ENCODE data around the gene ZNF143.

The ZNF143 gene

GRCh38 chr11:9562716-9563115 lies 101.9 kb downstream of the ZNF143 start:
- Histone ChIP-seq H3K9me3 (ENCODE audit: severe bottlenecking) (peaks cover 11% of the 10 kb centered on the region), H3K27me3 (ENCODE audit: insufficient read depth, low read depth, severe bottlenecking) (no peaks in the 10 kb centered on the region), H3K27ac (no peak overlapping the region), H3K36me3 (no peaks in the 10 kb centered on the region), H3K4me3 (ENCODE audit: low read depth, low read length) (no peak overlapping the region)
- no peak for TF ChIP-seq CTCF (IDR thresholded peaks at IDR 0.05; ENCODE audit: low read depth, low read length)
- DNase-seq: no peak

GRCh38 chr11:9563196-9563730 lies 102.5 kb downstream of the ZNF143 start:
- Histone ChIP-seq H3K9me3 (ENCODE audit: severe bottlenecking) (peaks cover 11% of the 10 kb centered on the region), H3K36me3 (no peaks in the 10 kb centered on the region), H3K27ac (no peak overlapping the region), H3K27me3 (ENCODE audit: insufficient read depth, low read depth, severe bottlenecking) (no peaks in the 10 kb centered on the region), H3K4me3 (ENCODE audit: low read depth, low read length) (no peak overlapping the region)
- no peak for TF ChIP-seq CTCF (IDR thresholded peaks at IDR 0.05; ENCODE audit: low read depth, low read length)
- no peak for DNase-seq

GRCh38 chr11:9565822-9566560 lies 105.2 kb downstream of the ZNF143 start:
- no peak for TF ChIP-seq CTCF (IDR thresholded peaks at IDR 0.05; ENCODE audit: low read depth, low read length)
- Histone ChIP-seq H3K27me3 (ENCODE audit: insufficient read depth, low read depth, severe bottlenecking) (no peaks in the 10 kb centered on the region), H3K4me3 (ENCODE audit: low read depth, low read length) (peak overlapping the region; percentile 27), H3K27ac (peak overlapping the region; percentile 75), H3K9me3 (ENCODE audit: severe bottlenecking) (peaks cover 7% of the 10 kb centered on the region), H3K36me3 (no peaks in the 10 kb centered on the region)
- DNase-seq: peak; percentile 65

- no peak overlapping the region for H3K4me3 ChIP-seq (ENCODE audit: low read depth, low read length)
- H3K36me3 ChIP-seq: no peaks in the 10 kb centered on the region
- H3K27me3 ChIP-seq (ENCODE audit: insufficient read depth, low read depth, severe bottlenecking): no peaks in the 10 kb centered on the region
- DNase-seq: no peak
- peaks cover under 1% of the 10 kb centered on the region for H3K9me3 ChIP-seq (ENCODE audit: severe bottlenecking)
- peak overlapping the region; percentile 75 for H3K27ac ChIP-seq
- TF ChIP-seq CTCF (IDR thresholded peaks at IDR 0.05; ENCODE audit: low read depth, low read length): no peak
Observed at GRCh38 chr11:9566561-9567063, 105.8 kb downstream of the ZNF143 start.

- H3K4me3 ChIP-seq (ENCODE audit: low read depth, low read length): no peak overlapping the region
- H3K9me3 ChIP-seq (ENCODE audit: severe bottlenecking): no peaks in the 10 kb centered on the region
- peak overlapping the region; percentile 75; the same call in 1 of the 2 replicates for H3K27ac ChIP-seq
- H3K27me3 ChIP-seq (ENCODE audit: insufficient read depth, low read depth, severe bottlenecking): no peaks in the 10 kb centered on the region
- H3K36me3 ChIP-seq: no peaks in the 10 kb centered on the region
- DNase-seq: no peak
- no peak for TF ChIP-seq CTCF (IDR thresholded peaks at IDR 0.05; ENCODE audit: low read depth, low read length)
Observed at GRCh38 chr11:9567401-9567800, 106.6 kb downstream of the ZNF143 start.
